HL-60 (cell line): ENCODE data around the gene EGFL6.

Source experiments
- GABPA ChIP-seq: IDR thresholded peaks from 2 replicates; pipeline ENCODE4 v1.6.1; 2012; ENCODE audit warnings: low read depth
- POLR2AphosphoS5 ChIP-seq: IDR thresholded peaks from 2 replicates; pipeline ENCODE4 v1.6.1; 2012; ENCODE audit warnings: low read depth
- REST ChIP-seq: IDR thresholded peaks from 2 replicates; pipeline ENCODE4 v1.6.1; 2012; ENCODE audit warnings: low read depth; ENCODE audit not compliant: insufficient replicate concordance
- SPI1 ChIP-seq: IDR thresholded peaks from 2 replicates; pipeline ENCODE4 v1.6.1; 2012; ENCODE audit warnings: low read depth, mild to moderate bottlenecking, borderline replicate concordance
- TF ChIP-seq, protein P1 (sequence below): IDR thresholded peaks from one replicate; pipeline ENCODE4 v1.5.1; 2011; ENCODE audit warnings: low read length, control low read depth, inconsistent platforms; ENCODE audit not compliant: insufficient read depth

- TF ChIP-seq, protein P1, sequence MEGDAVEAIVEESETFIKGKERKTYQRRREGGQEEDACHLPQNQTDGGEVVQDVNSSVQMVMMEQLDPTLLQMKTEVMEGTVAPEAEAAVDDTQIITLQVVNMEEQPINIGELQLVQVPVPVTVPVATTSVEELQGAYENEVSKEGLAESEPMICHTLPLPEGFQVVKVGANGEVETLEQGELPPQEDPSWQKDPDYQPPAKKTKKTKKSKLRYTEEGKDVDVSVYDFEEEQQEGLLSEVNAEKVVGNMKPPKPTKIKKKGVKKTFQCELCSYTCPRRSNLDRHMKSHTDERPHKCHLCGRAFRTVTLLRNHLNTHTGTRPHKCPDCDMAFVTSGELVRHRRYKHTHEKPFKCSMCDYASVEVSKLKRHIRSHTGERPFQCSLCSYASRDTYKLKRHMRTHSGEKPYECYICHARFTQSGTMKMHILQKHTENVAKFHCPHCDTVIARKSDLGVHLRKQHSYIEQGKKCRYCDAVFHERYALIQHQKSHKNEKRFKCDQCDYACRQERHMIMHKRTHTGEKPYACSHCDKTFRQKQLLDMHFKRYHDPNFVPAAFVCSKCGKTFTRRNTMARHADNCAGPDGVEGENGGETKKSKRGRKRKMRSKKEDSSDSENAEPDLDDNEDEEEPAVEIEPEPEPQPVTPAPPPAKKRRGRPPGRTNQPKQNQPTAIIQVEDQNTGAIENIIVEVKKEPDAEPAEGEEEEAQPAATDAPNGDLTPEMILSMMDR = no peak
- no peak for TF ChIP-seq GABPA
- no peak for TF ChIP-seq POLR2AphosphoS5
- no peak for TF ChIP-seq REST
- TF ChIP-seq SPI1 = no peak
Measured at GRCh38 chrX:13670197-13670596, 100.8 kb downstream of the EGFL6 start.
